ENCODE measurements around the gene DGKI.
A peak's percentile ranks its signal among the peaks of the same experiment; 100 is the strongest.

Gene DGKI

DNA sequence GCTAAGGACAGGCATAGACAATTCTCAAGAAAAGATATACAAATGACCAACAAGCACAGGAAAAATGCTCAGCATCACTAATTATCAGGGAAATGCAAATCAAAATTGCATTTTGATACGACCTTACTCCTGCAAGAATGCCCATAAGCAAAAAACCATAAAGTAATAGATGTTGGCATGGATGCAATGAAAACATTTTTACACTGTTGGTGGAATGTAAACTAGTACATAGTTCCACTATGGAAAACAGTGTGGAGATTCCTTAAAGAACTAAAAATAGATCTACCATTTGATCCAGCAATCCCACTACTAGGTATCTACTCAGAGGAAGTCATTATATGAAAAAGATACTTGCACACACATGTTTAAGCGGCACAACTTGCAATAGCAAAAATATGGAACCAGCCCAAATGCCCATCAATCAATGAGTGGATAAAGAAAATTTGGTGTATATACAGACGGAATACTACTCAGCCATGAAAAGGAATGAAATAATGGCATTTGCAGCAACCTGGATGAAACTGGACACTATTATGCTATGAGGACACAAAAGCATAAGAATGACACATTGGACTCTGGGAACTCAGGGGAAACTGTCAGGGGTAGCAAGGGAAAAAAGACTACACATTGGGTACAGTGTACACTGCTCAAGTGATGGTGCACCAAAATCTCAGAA lies 59.3 kb downstream of the DGKI start:
- no peak for DNase-seq (ENCODE audit: low spot score)

- DNase-seq (ENCODE audit: low spot score) = no peak
These were observed 68.3 kb downstream of the DGKI start for GRCh38 chr7:137778511-137778910.

DNA sequence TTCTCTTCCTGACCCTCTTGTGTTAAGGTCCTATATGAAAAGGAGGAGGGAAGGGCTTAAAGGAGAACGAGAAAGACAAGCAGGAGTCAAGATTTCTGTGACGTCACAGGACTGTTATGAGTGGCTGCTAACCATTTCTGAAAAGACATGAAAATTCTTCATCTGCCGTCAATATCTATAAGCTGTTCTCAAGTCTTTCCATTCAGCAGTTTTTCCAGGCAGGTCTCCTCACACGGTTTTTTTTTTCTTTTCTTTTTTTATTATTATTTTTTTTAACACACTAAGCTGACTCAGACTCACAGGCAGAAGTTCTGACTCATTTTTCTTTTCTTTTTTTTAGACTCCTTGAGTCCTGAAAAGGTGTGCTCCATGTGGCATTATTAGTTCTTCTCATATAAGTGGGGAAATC lies 72.0 kb downstream of the DGKI start:
- DNase-seq (ENCODE audit: low spot score) = no peak

DNA sequence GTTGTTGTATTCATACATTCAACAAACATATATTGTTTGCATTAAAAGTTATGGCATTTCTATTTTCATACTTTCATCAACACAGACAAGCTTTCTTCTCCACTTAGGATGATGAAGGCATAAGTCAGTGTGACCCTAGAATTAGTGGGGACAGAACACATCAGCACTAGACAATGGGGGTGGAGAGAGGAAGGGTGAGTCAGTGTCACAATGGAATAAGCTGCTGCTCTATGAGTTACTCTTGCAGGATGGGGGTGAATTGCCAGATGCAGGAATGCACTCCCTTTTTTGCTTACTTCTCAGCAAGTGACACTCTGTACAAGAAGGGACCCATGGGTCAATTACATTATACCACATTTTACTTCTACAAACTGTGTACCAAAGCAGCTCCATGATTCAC lies 74.0 kb downstream of the DGKI start:
- DNase-seq (ENCODE audit: low spot score) = no peak

DNA sequence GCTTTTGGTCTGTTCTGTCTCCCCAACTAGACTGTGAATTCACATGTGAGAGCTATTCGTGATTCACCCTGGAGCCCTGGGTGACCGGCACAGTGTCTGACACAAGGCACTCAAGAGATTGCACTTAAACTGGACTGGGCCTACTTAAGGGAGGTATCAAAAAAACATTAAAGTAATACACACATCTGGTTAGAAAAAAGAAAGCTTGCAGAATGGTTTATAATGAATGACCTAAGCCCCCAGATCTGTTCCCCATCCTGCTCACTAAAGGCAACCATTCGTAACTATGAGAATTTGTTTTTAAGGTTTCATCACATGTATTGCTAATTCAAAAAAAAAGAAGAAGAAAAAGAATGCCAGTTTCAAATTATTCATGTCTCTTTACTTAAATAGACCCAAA lies 74.5 kb downstream of the DGKI start:
- DNase-seq (ENCODE audit: low spot score) = no peak

DNA sequence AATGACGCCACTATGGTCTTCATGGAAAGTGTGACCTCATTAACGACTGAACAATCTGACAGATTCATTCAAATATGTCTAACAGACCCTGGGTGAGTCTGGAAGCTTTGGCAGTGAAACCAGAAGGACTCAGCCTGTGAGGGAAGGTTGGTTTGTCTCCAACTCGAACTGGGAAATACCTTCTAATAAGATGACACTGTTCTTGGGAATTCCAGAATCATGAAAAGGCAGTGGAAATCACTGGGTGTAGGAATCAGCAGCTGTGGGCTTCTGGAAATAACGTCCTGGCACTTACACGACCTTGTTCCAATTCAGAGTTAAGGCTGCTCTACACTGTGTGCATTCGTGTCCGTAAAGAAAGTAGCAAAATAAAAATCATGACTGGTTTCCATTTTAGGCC lies 75.1 kb downstream of the DGKI start:
- no peak for DNase-seq (ENCODE audit: low spot score)

GRCh38 chr7:137771273-137771672 lies 75.5 kb downstream of the DGKI start:
- DNase-seq (ENCODE audit: low spot score) = no peak

DNA sequence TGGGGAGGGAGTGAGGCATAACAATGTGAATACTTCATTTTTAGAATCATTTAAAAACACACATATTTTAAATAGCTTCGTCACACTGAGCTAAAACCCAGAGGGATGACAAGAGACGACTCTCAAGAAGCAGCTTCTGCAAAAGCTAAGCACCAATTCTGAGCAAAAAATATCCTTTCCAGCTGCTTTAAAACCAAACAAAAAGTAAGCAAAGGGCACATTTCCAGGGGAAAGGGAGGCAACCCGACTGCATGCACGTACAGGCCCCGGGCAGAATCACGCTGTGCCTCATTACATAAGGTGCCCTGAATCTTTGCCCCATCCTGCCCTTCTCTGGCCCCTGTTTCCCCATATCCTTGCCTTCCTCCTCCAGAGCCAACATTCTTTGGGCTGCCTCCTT lies 78.4 kb downstream of the DGKI start:
- no peak for DNase-seq (ENCODE audit: low spot score)

DNA sequence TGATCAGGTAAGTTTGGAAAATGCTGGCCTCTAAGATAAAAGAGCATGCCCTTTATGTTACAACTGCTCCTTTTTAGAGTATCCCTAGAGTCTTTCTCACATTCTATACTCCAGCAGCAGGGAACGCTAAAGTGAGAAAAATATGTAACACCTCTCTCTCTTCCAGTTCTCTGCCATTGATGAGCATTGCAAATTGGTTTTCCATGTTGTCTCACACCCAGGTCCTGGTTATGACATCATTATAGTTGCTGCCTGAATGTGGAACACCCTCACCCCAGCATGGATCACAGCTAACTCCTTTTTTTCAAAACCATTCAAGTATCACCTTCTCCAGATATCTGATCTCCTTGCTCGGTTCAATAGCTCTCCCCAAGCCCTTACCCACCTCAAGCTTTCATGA lies 84.4 kb downstream of the DGKI start:
- DNase-seq (ENCODE audit: low spot score) = no peak

DNA sequence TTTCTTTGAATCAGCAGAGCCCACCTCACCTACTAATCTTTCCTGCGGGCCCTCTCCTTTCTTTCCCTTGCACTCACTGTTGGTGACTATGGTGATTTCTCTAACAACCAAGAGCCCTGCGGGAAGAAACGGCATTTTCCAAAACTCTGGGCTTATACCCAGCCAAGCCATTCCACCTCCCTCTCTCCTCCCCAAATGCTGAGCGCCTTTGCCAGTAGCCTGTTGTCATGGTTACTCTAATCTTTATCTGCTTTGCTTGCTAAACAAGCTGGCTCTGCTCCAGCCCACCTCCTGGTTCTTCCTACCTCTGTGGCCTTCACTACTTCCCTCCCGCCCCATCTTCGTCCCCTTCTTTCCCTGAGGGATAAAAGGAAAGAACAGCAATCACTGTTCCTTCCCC lies 86.7 kb downstream of the DGKI start:
- DNase-seq (ENCODE audit: low spot score) = peak; percentile 18

GRCh38 chr7:137757146-137757925 lies 89.4 kb downstream of the DGKI start:
- DNase-seq (ENCODE audit: low spot score) = no peak

DNA sequence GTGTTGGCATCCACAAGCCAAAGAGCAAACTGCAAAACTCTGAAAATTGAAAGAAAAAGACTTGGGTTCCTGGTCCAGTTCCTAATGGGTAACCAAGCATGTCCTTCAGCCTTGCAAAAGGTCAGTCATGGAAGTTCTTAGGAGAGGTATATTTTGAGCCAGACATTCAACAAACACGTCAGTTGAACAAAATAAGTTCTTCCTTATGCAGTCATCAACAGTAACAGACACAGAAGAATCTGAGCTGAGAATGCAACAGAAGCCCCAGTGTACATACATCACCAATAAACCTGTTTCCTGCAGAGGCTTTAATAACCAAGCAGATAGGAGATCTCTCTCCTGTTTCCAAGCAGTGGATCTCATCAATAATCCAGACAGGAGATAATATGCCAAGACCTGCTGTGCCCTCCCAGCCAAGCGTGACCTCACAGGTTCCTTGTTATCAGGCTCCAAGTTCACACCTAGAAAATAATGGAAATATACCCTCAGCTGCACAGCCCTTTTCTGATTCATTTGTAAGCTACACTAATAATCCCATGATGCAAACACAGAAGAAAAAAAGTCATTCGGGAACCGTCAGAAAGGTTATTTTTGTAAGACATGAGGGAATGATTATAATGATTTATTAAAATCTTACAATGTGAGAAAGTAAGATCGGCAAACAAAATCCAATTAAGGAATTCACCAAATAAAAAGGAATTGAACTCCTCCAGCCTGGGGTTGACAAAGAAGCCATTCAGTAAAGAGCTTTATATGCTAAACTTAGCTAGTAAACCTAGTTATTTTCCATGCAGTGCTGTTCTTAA lies 90.7 kb downstream of the DGKI start:
- DNase-seq (ENCODE audit: low spot score) = no peak

DNA sequence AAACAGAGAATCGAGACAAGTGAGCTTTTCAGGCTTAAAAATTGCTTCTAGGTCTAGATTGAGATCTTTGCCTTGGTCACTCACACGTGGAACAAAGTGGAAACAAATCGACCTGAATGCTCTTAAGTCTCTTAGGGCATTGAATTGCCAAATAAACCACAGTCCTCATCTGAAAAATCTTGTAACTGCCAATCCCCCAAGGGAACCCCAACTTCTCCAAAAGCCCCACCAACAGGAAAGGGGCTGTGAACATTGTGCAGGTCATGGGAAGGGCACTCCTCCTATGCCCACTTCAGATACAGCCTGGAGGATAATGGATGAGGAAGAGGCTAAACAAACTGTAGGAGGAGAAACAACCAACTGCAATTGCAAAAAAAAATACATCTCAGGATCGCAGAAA lies 91.3 kb downstream of the DGKI start:
- DNase-seq (ENCODE audit: low spot score) = no peak

DNA sequence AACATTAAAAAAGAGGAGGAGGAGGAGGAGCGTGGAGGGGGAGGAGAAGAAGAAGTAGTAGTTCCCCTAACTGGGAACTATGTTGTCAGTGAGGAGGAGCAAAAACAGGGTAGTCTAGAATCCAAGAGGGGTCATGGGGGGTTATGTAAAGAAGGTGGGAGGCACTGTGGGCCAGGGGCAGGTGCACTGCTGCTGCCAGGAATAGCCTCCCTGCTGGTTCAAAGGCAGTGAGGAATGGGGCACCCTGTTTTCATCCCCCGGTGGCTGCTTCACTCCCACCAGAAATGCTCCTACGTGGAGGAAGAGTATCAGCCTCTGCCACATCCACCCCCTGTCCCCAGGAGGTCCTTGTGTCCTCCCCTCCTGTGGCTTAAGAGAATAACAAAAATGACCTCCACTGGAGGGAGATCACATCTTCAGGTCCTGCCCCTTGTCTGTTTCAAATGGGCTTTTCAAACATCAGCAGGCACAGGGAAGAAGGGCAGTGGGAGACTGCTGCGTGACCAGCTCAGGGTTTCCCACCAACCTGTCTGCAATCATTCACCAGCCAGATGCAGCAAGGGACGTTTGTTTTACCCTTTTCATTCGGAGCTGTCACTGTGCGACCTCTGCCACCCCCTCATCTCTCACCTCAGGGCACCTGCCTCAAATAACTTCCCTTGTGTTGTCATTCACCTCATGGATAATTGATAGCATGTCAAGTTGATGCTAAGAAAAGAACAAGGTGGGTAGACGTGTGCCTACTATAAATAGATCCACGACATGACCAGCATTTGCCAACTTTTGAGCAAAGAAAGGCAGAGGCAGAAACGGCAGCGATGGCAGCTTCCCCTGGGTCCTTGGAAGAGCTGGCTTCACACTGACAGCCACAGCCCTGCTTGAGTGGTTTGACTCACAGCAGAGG lies 92.6 kb downstream of the DGKI start:
- no peak for DNase-seq (ENCODE audit: low spot score)

DNA sequence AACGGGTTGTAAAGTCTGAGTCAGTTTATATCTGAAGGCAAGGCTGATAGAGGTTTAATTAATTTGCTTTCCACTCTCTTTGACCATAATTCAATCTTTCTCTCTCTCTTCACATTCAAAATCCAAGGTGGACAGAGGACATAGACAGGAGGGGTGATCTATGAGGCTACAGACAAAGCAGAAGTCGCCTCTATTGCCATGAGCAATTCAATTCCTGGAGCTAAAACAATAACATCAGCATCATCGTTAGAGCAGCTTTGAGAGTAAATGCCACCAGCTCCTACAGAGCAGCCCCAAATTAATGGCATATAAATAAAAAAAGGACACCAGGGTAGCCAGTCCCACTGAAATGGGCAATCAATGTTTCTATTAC lies 93.2 kb downstream of the DGKI start:
- no peak for DNase-seq (ENCODE audit: low spot score)

GRCh38 chr7:137753067-137753466 lies 93.7 kb downstream of the DGKI start:
- DNase-seq (ENCODE audit: low spot score) = no peak

GRCh38 chr7:137751361-137752009 lies 95.3 kb downstream of the DGKI start:
- DNase-seq (ENCODE audit: low spot score) = no peak

DNA sequence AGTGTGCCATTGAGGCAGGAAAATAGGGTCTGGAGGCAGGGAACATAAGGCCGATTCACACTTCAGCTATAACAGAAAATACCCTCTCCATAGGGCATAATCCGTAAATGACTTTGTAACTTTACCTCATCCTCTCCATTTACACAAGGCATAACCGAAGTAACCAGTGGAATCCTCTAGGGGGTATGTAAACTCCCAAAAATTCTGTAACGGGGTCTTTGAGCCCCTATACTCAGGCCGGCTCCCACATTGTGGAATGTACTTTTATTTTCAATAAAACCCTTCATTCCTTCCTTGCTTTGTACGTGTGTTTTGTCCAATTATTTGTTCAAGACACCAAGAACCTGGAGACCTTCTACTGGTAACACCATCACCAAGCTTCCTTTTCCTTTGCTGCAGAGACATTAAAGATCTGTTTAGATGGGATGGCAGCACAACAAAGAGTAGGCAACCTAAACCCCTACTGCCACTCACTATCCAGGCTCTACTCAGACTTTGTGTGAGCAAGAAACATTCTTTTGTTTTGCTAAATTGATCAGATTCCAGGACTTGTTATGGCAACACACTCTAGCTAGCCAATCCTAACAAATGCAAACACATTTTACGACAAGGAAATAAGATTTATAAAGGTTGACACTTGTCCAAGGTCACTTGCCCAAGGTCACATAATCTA lies 99.3 kb downstream of the DGKI start:
- peak; percentile 39 for DNase-seq (ENCODE audit: low spot score)

DNA sequence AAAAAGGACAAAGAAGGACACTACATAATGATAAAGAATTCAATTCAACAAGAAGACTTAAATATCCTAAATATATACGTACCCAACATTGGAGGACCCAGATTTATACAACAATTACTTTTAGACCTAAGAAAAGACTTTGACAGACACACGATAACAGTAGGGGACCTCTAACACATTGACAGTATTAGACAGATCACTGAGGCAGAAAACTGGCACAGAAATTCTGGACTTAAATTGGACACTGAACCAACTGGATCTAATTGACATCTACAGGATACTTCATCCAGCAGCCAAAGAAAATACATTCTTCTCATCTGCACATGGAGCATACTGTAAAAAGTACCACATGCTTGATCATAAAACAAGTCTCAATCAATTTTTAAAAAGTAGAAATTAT lies 103.8 kb downstream of the DGKI start:
- DNase-seq (ENCODE audit: low spot score) = no peak

DNA sequence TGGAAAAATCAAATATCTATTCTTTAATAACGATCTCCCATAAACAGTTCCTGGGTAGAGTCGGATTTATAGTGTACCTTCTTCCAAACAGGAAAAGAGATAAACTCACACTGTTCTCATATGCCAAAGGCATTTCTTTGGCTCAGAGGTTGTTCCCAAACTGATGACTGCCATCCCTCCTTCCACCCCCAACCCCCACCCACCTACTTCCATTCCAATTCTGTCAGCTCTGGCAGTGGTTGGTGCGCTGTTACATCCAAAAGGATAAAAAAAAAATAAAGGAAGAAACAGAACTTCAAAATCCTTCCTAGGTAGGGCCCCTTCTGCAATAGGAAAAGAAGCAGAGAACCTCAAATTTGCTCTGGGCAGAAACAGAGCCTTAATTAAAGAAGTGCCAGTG lies 104.7 kb downstream of the DGKI start:
- no peak for DNase-seq (ENCODE audit: low spot score)

DNA sequence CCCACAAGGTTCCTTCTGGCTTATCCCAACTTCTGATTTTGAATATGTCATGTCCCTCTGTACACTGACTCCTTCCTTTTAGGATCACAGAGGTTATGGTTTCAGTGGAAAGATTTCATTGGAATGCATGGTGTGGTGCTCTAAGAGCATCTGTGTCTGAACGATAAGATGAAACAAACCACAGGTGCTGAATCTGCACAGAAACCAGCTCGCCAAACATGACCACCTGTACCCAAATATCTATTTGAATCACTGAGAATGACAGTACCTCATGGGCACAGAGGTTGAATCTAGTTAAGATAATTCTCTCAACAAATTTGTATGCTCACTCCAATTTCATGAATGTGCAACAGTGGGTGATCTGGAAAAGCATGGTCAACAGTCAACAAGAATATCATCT lies 105.3 kb downstream of the DGKI start:
- no peak for DNase-seq (ENCODE audit: low spot score)

Data from iPS-NIHi11 (cell line).